B cell (primary cell): ENCODE data around the gene KYNU. TPM values are rescaled to one million over a fixed set of nuclear protein-coding genes. Genes with fewer than 3 reads are reported as not detected.

Source experiments
- ATAC-seq: fragments of 200-7000 bp; cut with Tn5 transposase; one replicate; pipeline ENCODE4 v1.10.0; 2021; ENCODE audit warnings: low read depth, mild to moderate bottlenecking, moderate number of reproducible peaks, moderate library complexity
- CTCF ChIA-PET: fragments of 350-600 bp; sonication (Branson Sonifier 250); formaldehyde crosslinking; loops from one replicate; lab custom pipeline; 2021; ENCODE audit warnings: antibody characterized with exemption, inconsistent platforms; lab: Charles Lee
- POLR2A ChIA-PET: fragments of 350-600 bp; sonication (Branson Sonifier 250); formaldehyde crosslinking; loops from one replicate; lab custom pipeline; 2021; ENCODE audit warnings: antibody characterized with exemption; lab: Charles Lee
- DNase-seq: peaks from one replicate; pipeline ENCODE4 v3.0.0; 2013
- H2AFZ ChIP-seq: 2 replicates; pipeline ENCODE4 v1.6.1; 2012; ENCODE audit warnings: mild to moderate bottlenecking, low read depth, low read length; ENCODE audit not compliant: insufficient read depth, poor library complexity, severe bottlenecking
- H3K27ac ChIP-seq, 2 donors: 1 replicate in 1 of 2; 2 replicates in 1 of 2; pipeline ENCODE4 v1.5.1; 2012 to 2013; ENCODE audit warnings: low read length in 2 of 2, mild to moderate bottlenecking in 2 of 2, moderate library complexity in 1 of 2
- H3K27me3 ChIP-seq, 4 experiments: fragments of 200-600 bp in 1 of 4; sonication (generic) in 1 of 4; replicated peaks in 1 of 4; 1 replicate in 2 of 4; 2 replicates in 2 of 4; pipeline versions ENCODE4 v1.6.1 to v1.7.0; 2013 to 2016; ENCODE audit warnings: low read length in 3 of 4, mild to moderate bottlenecking in 2 of 4, mixed read lengths in 1 of 4, moderate library complexity in 1 of 4; ENCODE audit not compliant: insufficient read depth in 4 of 4, control insufficient read depth in 3 of 4; ENCODE audit errors: control extremely low read depth in 1 of 4
- H3K36me3 ChIP-seq, 2 experiments: replicated peaks in 1 of 2; 1 replicate in 1 of 2; 2 replicates in 1 of 2; pipeline versions ENCODE4 v1.6.1 to v1.7.1; 2013; ENCODE audit warnings: low read length in 1 of 2; ENCODE audit not compliant: insufficient read depth in 2 of 2, control insufficient read depth in 1 of 2; ENCODE audit errors: control extremely low read depth in 1 of 2, extremely low read depth in 1 of 2
- H3K4me1 ChIP-seq, 2 donors: fragments of 200-600 bp in 1 of 2; sonication (generic) in 1 of 2; 1 replicate in 1 of 2; 2 replicates in 1 of 2; pipeline versions ENCODE4 v1.5.1 to v1.6.1; 2013 to 2017; ENCODE audit warnings: low read length in 2 of 2; ENCODE audit not compliant: control insufficient read depth in 2 of 2, insufficient read depth in 2 of 2
- H3K4me2 ChIP-seq: replicated peaks from 2 replicates; pipeline ENCODE3; 2012; ENCODE audit warnings: mild to moderate bottlenecking, low read depth, low read length; ENCODE audit not compliant: poor library complexity, severe bottlenecking
- H3K4me3 ChIP-seq, 5 experiments: fragments of 200-600 bp in 1 of 5; sonication (generic) in 1 of 5; 1 replicate in 3 of 5; 2 replicates in 2 of 5; pipeline versions ENCODE4 v1.5.1 to v1.7.0; 2011 to 2016; ENCODE audit warnings: low read length in 4 of 5, mild to moderate bottlenecking in 4 of 5, low read depth in 2 of 5, control low read depth in 1 of 5, moderate library complexity in 1 of 5; ENCODE audit not compliant: insufficient read depth in 1 of 5; ENCODE audit errors: control extremely low read depth in 1 of 5, extremely low read depth in 1 of 5
- H3K79me2 ChIP-seq: fragments of 200-600 bp; sonication (generic); one replicate; pipeline ENCODE4 v1.6.0; 2016; ENCODE audit warnings: low read length; ENCODE audit not compliant: control insufficient read depth, insufficient read depth
- H3K9ac ChIP-seq: fragments of 200-600 bp; sonication (generic); 2 replicates; pipeline ENCODE4 v1.6.1; 2017; ENCODE audit warnings: mild to moderate bottlenecking, low read length, moderate library complexity
- H3K9me3 ChIP-seq, 3 donors: one replicate each; pipeline versions ENCODE4 v1.6.1 to v1.7.1; 2013; ENCODE audit warnings: low read length in 2 of 3; ENCODE audit not compliant: control insufficient read depth in 2 of 3, insufficient read depth in 1 of 3; ENCODE audit errors: control extremely low read depth in 1 of 3
- H4K20me1 ChIP-seq: 2 replicates; pipeline ENCODE4 v1.6.0; 2012; ENCODE audit warnings: mild to moderate bottlenecking, low read length; ENCODE audit not compliant: insufficient read depth, control insufficient read depth, poor library complexity, severe bottlenecking
- H3K27ac Mint-ChIP-seq: one replicate; pipeline ENCODE4 v1.8.0; 2021; ENCODE audit warnings: mixed read lengths
- H3K27me3 Mint-ChIP-seq: one replicate; pipeline ENCODE4 v1.8.0; 2021; ENCODE audit warnings: mixed read lengths
- H3K4me1 Mint-ChIP-seq: one replicate; pipeline ENCODE4 v1.8.0; 2021; ENCODE audit warnings: mixed read lengths
- H3K4me3 Mint-ChIP-seq: one replicate; pipeline ENCODE4 v1.8.0; 2021; ENCODE audit warnings: mixed read lengths
- H3K9me3 Mint-ChIP-seq: one replicate; pipeline ENCODE4 v1.8.0; 2022; ENCODE audit warnings: mixed read lengths; ENCODE audit not compliant: insufficient read depth
- CTCF ChIP-seq: fragments of 200-600 bp; IDR thresholded peaks from one replicate; pipeline ENCODE4 v1.8.0; 2022; ENCODE audit warnings: antibody characterized with exemption, mild to moderate bottlenecking
- EZH2 ChIP-seq: IDR thresholded peaks from 2 replicates; pipeline ENCODE4 v1.6.1; 2012; ENCODE audit warnings: borderline replicate concordance, low read depth, mild to moderate bottlenecking, moderate library complexity, low read length; ENCODE audit not compliant: insufficient read depth, poor library complexity, severe bottlenecking
- WGBS: methylation state at CpG from one replicate; pipeline ENCODE4 v1.1.5; 2013; ENCODE audit warnings: missing lambda C conversion rate; ENCODE audit not compliant: insufficient coverage; 5-methylcytosine and 5-hydroxymethylcytosine counted together
- intact Hi-C: fragments of 100-400 bp; cut with micrococcal nuclease; formaldehyde crosslinking; loops from one replicate; pipeline ENCODE4 v1.10.0; 2022
- polyA plus RNA-seq: library from polyadenylated mRNA; depleted of rRNA; stranded (reverse); fragments of >200 nt; gene quantifications from 2 replicates; pipeline ENCODE4 v1.2.3, GENCODE V29; 2012
- total RNA-seq, 2 donors: library from RNA; stranded (reverse); fragments of 120-200 nt in 1 of 2; gene quantifications; 1 replicate in 1 of 2; 2 replicates in 1 of 2; pipeline versions ENCODE4 v1.2.3 to v1.2.4, GENCODE V29; 2013 to 2022

The KYNU gene
- total and polyA plus RNA-seq, 2 donors (not counting 1 experiment from before 2014, with no cell fraction given): 14.5 to 46.2 TPM

GRCh38 chr2:142952793-142953494, 75.5 kb downstream of the KYNU start:
- H3K4me1 Mint-ChIP-seq: peaks cover 16% of the 10 kb centered on the region
- H3K79me2 ChIP-seq: no peaks in the 10 kb centered on the region
- WGBS: 100% methylated on average over 1 of the region's 6 CpGs
- no peak for TF ChIP-seq EZH2
- no peak for TF ChIP-seq CTCF
- POLR2A ChIA-PET: no interaction called here
- H3K36me3 ChIP-seq: peaks cover 0 to 56% of the 10 kb centered on the region in 2 experiments
- H3K27ac Mint-ChIP-seq: no peak overlapping the region
- ATAC-seq (no peak), DNase-seq (no peak)
- H3K9ac ChIP-seq: no peak overlapping the region
- H3K9me3 Mint-ChIP-seq: peaks cover 11% of the 10 kb centered on the region
- H3K27me3 Mint-ChIP-seq: no peaks in the 10 kb centered on the region
- H3K4me3 ChIP-seq: no peak overlapping the region
- no peak overlapping the region for H2AFZ ChIP-seq
- intact Hi-C loops: loop anchor here (10.0 kb wide), 1 partner anchor 1538 kb away; no protein-coding TSS in a partner anchor
- H3K27me3 ChIP-seq: no peaks in the 10 kb centered on the region
- H3K4me2 ChIP-seq: no peak overlapping the region
- H3K4me1 ChIP-seq: no peaks in the 10 kb centered on the region
- no peak overlapping the region for H3K27ac ChIP-seq
- peaks cover 0 to 8% (median 0%) of the 10 kb centered on the region in 3 donors for H3K9me3 ChIP-seq
- no peaks in the 10 kb centered on the region for H4K20me1 ChIP-seq
- no peak overlapping the region for H3K4me3 Mint-ChIP-seq
- CTCF ChIA-PET: no interaction called here

GRCh38 chr2:142954493-142954892, 77.0 kb downstream of the KYNU start:
- Mint-ChIP-seq H3K9me3 (peaks cover 3% of the 10 kb centered on the region), H3K27me3 (no peaks in the 10 kb centered on the region), H3K4me3 (no peak overlapping the region), H3K27ac (no peak overlapping the region), H3K4me1 (peaks cover 14% of the 10 kb centered on the region)
- Histone ChIP-seq H3K4me3 (no peak overlapping the region), H3K4me2 (no peak overlapping the region), H3K27ac (no peak overlapping the region), H3K27me3 (no peaks in the 10 kb centered on the region), H3K9ac (no peak overlapping the region), H4K20me1 (no peaks in the 10 kb centered on the region), H3K9me3 (peaks cover 0 to 2% (median 0%) of the 10 kb centered on the region in 3 donors), H3K79me2 (no peaks in the 10 kb centered on the region), H3K4me1 (no peaks in the 10 kb centered on the region), H3K36me3 (peaks cover 0 to 51% of the 10 kb centered on the region in 2 experiments), H2AFZ (no peak overlapping the region)
- no CpG with 5 or more reads among the region's 1 CpG for WGBS
- intact Hi-C loops: loop anchor here (10.0 kb wide), 1 partner anchor 1540 kb away; no protein-coding TSS in a partner anchor
- ATAC-seq (no peak), DNase-seq (no peak)
- ChIA-PET CTCF (no interaction called here), POLR2A (no interaction called here)
- TF ChIP-seq EZH2: no peak
- no peak for TF ChIP-seq CTCF
